ENCODE data around the gene TCP11L2.
"Not testable (repeated sequence)": the region's sequence is repeated elsewhere in the genome, so short reads cannot be mapped to it uniquely, and the experiment has no call there.

TCP11L2 gene

GRCh38 chr12:106307181-106307580 lies 4.6 kb downstream of the TCP11L2 start:
- no peak for DNase-seq (ENCODE audit: low spot score)

DNA sequence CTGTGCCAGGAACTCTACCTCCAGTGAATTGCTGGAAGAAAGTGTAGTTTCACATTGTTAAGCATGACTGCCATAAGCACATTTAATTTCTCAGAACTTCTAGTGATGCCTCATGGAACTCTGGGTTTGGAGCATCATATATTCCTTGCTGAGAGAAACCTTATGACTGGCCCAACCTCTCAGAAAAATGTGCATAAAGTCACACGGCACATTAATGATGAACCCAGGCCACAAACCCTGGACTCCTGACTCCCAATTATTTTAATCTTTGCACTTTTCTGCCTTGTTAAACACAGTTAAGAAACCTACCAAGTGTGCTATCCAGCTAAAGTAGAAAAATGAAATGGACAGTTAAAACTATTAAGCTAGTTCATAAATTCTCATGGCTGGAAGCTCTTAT lies 5.6 kb downstream of the TCP11L2 start:
- no peak for DNase-seq (ENCODE audit: low spot score)

DNA sequence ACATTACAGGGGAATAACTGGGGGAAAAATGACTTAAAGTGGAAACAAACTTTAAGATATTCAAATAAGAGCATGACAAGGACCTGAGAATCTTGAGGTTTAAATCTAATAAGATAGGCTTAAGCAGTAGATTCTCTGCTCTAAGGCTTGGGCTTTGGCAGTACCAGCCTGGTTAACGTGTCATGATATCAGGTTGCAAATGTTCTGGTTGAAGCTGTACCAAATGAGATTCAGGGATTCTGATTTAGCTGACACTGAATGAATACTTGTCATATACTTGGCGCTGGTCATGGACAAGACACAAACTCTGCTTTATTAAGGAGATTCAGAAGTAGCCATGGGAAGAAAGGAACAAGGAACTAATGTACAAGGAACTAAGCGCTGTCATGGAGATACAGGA lies 6.1 kb downstream of the TCP11L2 start:
- no peak for DNase-seq (ENCODE audit: low spot score)

DNA sequence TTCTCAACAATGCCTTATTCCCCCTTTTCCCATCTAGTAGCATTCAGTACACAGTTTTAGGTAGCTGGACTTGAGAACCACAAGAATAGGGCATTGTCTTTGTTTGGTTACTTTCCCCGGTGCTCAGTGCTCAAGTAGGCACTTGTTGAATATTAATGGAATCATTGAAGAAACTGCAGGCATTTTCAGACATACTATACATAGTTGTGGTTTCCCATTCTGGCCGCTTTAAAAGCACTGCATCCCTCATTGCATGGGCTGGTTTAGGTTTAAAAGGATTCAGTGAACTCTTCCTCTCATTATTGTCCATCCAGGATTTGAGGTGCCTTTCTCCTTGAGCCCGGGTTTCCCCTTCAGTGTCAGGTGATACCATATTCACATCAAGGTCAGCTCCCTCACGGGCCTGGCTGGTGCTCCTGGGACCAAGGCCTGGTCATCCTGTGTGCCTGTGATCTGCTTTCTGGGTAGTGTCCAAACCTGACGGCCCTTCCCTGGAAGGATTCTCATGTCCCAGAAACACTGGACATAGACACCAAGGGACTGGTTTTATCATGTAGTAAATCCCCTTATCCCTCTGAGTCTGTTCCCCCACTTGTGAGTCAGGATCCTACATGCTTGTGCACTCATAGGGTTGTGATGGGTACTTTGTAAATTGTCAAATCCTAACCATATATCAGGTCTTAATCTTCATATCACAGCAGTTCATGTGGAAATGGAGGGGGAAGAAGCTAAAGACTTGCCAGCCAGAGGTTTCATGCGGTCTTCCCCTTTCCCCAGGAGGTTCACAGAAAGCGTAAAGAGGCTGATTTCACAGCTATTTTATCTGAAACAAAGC lies 7.4 kb downstream of the TCP11L2 start:
- peak; percentile 78 for DNase-seq (ENCODE audit: low spot score)

DNA sequence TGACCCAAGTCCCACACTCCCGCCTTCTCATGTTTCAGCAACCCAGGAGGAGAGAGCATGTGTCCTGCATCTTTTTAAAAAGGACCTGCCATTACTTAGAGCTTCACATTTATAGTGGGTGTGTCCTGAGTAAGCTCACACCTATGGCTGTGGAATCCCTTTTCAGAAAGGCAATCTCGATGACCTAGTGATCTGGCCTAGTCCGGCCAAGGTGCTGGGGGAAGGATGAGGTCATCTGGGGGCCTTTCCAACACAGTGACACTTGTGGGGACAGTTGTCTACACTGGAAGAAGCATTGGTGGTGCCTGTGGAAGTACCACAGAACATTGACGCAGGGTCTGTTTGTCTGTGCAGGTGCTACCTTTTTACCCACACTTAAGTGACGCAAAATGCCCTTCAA lies 8.2 kb downstream of the TCP11L2 start:
- DNase-seq (ENCODE audit: low spot score) = no peak

DNA sequence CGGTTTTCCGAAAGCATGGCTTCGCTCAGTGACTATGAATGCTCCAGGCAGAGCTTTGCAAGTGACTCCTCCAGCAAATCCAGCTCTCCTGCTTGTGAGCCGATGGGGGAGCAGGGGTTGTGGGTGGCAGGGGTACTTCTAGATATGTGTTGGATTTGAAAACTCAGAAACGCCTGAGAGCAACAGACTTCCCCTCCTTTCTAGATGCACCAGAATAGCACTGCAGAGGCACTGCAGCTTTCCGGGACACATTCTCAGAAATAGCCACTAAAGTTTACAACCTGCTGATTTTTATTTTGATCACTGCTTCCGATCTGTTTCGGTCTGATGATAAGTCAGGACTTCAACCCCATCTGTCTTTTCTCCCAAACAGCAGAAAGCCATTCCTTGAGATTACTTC lies 8.6 kb downstream of the TCP11L2 start:
- DNase-seq (ENCODE audit: low spot score) = no peak

DNA sequence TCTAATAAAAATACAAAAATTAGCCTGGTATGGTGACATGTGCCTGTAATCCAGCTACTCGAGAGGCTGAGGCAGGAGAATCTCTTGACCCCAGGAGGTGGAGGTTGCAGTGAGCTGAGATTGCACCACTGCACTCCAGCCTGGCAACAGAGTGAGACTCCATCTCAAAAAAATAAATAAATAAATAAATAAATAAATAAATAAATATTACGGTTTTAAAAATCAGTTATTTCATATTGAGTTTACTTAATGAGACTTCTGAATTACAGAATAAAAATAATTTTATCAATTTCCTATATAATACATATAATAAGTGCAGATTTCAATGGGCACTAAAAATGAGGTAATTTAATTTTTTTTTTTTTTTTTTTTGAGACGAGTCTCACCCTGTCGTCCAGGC lies 10.9 kb downstream of the TCP11L2 start:
- not testable (repeated sequence) for DNase-seq (ENCODE audit: low spot score)

DNA sequence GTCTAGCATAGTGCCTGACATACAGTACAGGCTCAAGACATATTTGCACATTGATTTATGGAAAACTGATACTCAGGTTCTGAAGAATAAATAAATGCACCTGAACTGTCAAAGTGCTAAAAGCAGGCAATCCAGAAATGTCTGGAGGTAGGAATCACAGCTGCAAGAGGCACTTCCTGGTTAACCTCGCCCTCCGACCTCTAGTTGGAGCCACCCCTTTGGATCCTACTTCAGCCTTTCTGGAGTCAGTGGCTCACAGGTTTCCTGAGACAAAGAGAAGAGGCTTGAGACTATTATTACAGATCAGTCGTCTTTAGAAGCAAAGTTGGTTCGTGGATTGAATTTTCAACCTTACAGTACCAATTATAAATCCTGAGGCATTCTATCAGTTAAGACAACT lies 13.0 kb downstream of the TCP11L2 start:
- no peak for DNase-seq (ENCODE audit: low spot score)

DNA sequence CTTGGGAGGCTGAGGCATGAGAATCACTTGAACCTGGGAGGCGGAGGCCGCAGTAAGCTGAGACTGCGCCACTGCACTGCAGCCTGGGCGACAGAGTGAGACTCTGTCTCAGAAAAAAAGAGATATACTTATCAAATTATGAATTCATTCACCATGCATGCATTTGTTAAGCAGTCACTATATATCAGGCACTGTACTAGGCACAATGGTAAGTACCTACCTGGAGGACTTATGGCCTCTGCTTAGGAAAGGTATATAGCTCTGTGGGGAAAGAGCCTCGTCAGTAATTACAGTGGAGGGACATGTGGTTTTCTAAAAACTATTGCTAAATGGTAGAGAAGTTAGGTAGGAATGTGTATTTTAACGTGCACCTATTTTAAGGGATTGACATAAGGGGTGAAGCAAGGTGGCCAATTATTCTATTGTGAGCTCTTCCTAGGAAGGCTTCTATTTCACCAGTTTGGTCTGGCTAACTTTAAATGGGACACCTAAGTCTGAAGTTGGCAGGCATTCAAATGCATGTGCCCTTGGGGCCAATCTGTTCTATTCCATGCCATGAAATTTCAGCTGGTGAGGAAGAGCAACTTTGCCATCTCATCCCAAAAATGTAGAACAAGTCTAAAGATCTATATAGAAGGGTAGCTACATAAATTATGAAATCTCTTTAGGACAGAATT lies 15.0 kb downstream of the TCP11L2 start:
- DNase-seq (ENCODE audit: low spot score) = no peak

- no peak for DNase-seq (ENCODE audit: low spot score)
Observed at GRCh38 chr12:106321139-106321850, 18.8 kb downstream of the TCP11L2 start.

DNA sequence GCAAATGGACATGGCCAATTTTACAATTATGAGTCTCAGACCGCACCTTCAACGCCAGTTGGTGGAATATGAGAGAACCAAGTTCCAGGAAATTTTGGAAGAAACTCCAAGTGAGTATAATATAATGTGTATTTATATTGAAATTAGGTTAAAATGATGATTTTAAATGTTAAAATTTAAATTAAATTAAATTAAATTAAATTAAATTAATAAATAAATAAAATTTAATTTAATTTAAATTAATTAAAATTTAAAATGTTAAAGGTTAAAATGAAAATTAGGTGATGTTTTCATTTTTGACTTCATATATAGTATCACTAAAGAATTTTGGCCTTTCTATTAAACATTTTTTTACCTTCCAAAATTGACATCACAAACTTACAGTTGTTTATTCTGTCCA lies 21.0 kb downstream of the TCP11L2 start:
- no peak for DNase-seq (ENCODE audit: low spot score)

DNA sequence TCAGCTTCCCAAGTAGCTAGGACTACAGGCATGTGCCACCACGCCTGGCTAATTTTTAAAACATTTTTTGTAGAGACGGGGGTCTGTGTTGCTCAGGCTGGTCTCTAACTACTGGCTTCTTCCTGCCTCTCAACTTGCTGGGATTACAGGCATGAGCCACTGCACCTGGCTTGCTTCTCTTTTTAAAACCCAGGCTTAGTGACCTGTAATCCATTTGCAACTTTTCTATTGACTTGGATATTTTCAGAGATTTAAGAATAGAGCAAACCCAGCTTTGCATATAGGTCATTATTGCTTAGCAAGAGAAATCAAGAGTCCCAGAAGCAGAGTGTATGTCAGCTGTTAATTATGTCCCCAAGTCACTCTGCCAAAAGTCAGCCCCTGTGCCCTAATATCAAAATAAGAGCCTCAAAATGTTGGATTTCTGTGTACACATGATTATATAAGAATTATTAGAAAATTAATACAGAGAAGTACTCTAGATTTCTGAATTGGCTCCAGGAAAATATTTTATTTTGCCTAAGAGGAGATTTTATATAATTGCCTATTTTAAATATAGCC lies 24.9 kb downstream of the TCP11L2 start:
- DNase-seq (ENCODE audit: low spot score) = no peak

DNA sequence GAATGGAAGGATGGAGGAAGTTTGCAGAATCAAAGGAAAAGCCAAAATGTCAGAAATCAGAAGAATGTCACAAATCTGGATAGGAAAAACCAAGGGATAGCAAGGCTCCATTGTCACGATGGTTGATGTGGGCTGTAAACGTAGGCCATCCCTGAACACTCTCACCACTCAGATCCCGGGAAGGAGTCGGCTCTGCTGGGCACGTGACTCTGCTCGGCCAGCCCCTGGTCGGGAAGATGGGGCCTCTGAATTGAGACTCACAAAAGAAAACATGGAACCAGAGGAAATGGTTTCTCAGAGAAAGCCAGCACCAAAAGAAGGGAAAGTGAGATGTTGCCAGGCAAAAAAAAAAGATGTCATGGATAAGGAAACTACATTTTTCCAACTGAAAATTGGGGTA lies 26.2 kb downstream of the TCP11L2 start:
- no peak for DNase-seq (ENCODE audit: low spot score)

GRCh38 chr12:106329231-106329982 lies 26.9 kb downstream of the TCP11L2 start:
- no peak for DNase-seq (ENCODE audit: low spot score)

DNA sequence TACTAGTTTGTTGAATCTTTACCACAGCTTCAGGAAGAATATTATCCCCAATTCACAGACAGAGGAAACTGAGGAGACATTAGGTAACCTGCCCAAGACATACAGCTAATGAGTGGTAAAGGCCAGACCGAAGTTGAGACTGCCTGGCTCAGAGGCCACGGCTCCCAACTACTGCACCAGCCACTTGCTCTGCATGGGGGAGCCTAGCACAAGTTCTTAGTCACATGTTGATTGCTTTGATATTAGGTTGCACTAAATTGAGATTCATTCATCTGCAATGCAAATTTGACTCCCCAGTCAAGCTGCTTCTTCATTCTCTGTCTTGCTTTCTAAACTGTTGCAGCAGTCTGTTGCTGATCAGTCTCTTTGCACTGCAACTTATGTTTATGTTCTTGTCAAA lies 29.1 kb downstream of the TCP11L2 start:
- DNase-seq (ENCODE audit: low spot score) = no peak

DNA sequence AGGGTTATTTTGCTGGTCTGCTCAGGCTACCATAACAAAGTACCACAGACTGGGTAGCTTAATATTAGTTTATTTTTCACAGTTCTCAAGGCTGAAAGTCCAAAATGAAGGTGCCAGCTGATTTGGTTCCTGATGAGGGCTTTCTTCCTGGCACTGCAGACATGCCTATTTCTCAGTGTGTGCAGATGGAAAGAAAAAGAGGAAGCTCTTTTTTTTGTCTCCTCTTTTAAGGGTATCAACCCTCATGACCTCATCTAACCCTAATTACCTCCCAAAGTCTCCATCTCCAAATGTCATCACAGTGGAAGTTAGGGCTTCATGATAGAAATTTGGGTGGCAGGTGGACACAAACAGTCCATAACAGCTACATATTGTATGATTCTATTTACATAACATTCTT lies 30.0 kb downstream of the TCP11L2 start:
- DNase-seq (ENCODE audit: low spot score) = no peak

DNA sequence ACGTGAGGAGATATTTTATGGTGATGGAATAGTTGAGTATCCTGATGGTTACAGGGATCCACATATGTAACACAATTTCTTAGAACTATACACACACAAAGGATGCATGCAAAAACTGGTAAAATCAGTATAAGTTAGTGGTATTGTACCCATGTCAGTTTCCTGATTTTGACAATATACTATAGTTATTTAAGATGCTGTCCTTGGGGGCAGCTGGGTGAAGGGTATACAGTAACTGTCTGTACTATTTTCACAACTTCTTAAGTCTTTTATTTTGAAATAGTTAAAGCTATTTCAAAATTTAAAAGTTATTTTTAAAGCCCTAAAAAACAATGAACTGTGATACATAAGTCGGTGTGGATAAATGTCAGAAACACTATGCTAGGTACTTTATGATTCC lies 30.5 kb downstream of the TCP11L2 start:
- no peak for DNase-seq (ENCODE audit: low spot score)

- DNase-seq (ENCODE audit: low spot score) = no peak
Observed at GRCh38 chr12:106333756-106334155, 31.2 kb downstream of the TCP11L2 start.

GRCh38 chr12:106341086-106341877 lies 38.7 kb downstream of the TCP11L2 start:
- no peak for DNase-seq (ENCODE audit: low spot score)

DNA sequence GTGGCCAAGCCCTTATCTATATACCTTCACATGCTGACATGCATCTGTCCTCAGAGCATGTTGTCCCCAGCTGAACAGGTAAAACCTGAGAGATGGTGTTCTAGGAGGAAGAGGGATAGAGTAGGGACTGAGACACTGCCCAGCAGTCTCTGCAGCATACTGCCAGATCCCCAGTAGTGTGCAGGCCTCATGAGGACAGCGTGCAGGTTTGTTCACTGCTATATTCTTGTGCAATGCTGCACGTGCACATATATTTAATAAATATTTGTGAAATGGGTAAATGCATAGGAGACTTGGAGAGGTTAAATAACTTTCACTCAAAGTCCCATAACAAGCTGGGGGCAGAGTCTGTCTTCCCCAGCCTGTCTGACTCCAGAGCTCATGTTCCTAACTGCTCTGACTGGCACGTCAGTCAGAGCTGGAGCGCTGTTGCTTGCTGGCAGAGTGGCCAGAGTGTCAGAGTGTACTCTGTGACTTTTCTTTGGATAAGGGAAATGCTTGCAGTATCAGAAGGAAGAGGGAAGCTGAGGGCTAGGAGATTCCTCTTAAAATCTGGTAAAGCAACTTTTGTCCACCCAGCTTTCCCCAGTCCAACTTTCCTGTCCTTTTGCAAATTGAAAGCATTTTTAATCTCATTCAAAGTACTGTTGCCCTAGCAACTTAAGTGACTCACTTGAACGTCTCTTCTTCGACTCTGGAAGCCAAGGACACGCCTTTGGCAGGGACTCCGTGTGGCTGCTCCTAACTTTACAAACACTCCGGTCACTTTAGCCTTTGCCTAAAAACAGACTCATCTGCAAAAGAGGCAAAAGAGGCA lies 40.1 kb downstream of the TCP11L2 start:
- peak; percentile 17 for DNase-seq (ENCODE audit: low spot score)

All from COLO829 (cell line).